Spinal cord (tissue), 10 donors: ENCODE results near the gene SSMEM1. TPM values are rescaled to one million over a fixed set of nuclear protein-coding genes. Genes with fewer than 3 reads are reported as not detected.

Source experiments
- DNase-seq, 6 donors: peaks; one replicate each; pipeline versions ENCODE4 v3.0.0 to v3.0.0-alpha.2; 2013 to 2015; ENCODE audit warnings: low spot score in 6 of 6, low read depth in 4 of 6
- H3K27ac ChIP-seq: one replicate; pipeline ENCODE4 v1.5.1; 2013; ENCODE audit warnings: low read depth, low read length, control low read depth
- H3K27me3 ChIP-seq: one replicate; pipeline ENCODE4 v1.6.1; 2013; ENCODE audit warnings: low read length; ENCODE audit not compliant: control insufficient read depth, insufficient read depth
- H3K36me3 ChIP-seq: one replicate; pipeline ENCODE4 v1.6.1; 2013; ENCODE audit warnings: low read length; ENCODE audit not compliant: control insufficient read depth, insufficient read depth
- H3K4me1 ChIP-seq: one replicate; pipeline ENCODE4 v1.6.1; 2013; ENCODE audit warnings: low read length; ENCODE audit not compliant: control insufficient read depth, insufficient read depth
- H3K4me3 ChIP-seq: one replicate; pipeline ENCODE4 v1.5.1; 2013; ENCODE audit warnings: low read depth, low read length, control low read depth
- H3K9me3 ChIP-seq: one replicate; pipeline ENCODE4 v1.6.1; 2013; ENCODE audit warnings: low read length; ENCODE audit not compliant: control insufficient read depth, insufficient read depth
- WGBS: methylation state at CpG from one replicate; pipeline ENCODE4 v1.1.5; 2013; ENCODE audit warnings: missing lambda C conversion rate; ENCODE audit not compliant: insufficient coverage; 5-methylcytosine and 5-hydroxymethylcytosine counted together
- polyA plus RNA-seq, 2 donors: library from polyadenylated mRNA; unstranded; fragments of 120-200 nt; gene quantifications; one replicate each; pipeline ENCODE4 v1.2.1, GENCODE V29; 2013; ENCODE audit not compliant: insufficient read length in 2 of 2
- total RNA-seq, 2 donors: library from RNA; depleted of rRNA in 1 of 2; stranded (reverse); fragments of 120-200 nt in 1 of 2; fragments of >200 nt in 1 of 2; gene quantifications; one replicate each; pipeline versions ENCODE4 v1.2.3 to v1.2.4, GENCODE V29; 2013 to 2014
- donor health status: healthy.

The SSMEM1 gene
- total and polyA plus RNA-seq, 4 donors = not detected

- Histone ChIP-seq H3K9me3 (no peaks in the 10 kb centered on the region), H3K36me3 (no peaks in the 10 kb centered on the region), H3K4me3 (no peak overlapping the region), H3K27me3 (no peaks in the 10 kb centered on the region), H3K4me1 (peaks cover 18% of the 10 kb centered on the region), H3K27ac (no peak overlapping the region)
- WGBS = 80% methylated on average over 1 of the region's 2 CpGs
- no peak for DNase-seq
Measured at GRCh38 chr7:130208516-130208915, 856 bp downstream of the SSMEM1 start.

- WGBS = no CpG with 5 or more reads among the region's 5 CpGs
Measured at GRCh38 chr7:130210181-130210935, 2.7 kb downstream of the SSMEM1 start.

GRCh38 chr7:130213828-130214227, 6.2 kb downstream of the SSMEM1 start:
- H3K4me3 ChIP-seq = no peak overlapping the region
- H3K27me3 ChIP-seq = no peaks in the 10 kb centered on the region
- no peaks in the 10 kb centered on the region for H3K4me1 ChIP-seq
- H3K27ac ChIP-seq = no peak overlapping the region
- no peak for DNase-seq
- WGBS = 83% methylated on average over 1 of the region's 1 CpG
- H3K36me3 ChIP-seq = no peaks in the 10 kb centered on the region
- H3K9me3 ChIP-seq = no peaks in the 10 kb centered on the region

More at GRCh38 chr7:130210181-130210935, 2.7 kb downstream of the SSMEM1 start:
- Histone ChIP-seq H3K4me1 (peaks cover 8% of the 10 kb centered on the region), H3K4me3 (no peak overlapping the region), H3K27ac (no peak overlapping the region), H3K36me3 (no peaks in the 10 kb centered on the region), H3K27me3 (no peaks in the 10 kb centered on the region), H3K9me3 (no peaks in the 10 kb centered on the region)
- no peak for DNase-seq

- no peak for DNase-seq
- Histone ChIP-seq H3K36me3 (no peaks in the 10 kb centered on the region), H3K27me3 (no peaks in the 10 kb centered on the region), H3K9me3 (no peaks in the 10 kb centered on the region), H3K27ac (no peak overlapping the region), H3K4me3 (no peak overlapping the region), H3K4me1 (no peaks in the 10 kb centered on the region)
- WGBS = 95% methylated on average over 3 of the region's 9 CpGs
Measured at GRCh38 chr7:130216025-130216424, 8.4 kb downstream of the SSMEM1 start.

DNA sequence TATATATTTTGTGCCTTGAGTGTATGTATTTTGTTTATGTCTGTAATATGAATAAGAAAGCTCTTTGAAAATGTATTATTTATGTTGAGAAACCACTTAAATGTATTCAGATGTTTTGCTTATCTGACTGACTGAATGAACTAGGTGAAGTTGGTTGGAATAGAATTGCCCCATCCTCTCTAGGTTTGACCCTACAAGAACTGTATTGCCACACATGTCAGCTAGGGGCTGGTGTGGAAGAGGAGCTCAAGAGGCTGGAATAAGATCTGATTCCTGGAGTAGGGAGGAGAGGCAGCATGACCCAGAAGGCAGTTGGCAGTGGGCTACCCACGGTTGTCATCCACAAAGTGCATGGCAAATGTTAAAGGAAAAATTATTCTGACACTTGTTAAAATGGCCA, 9.1 kb downstream of the SSMEM1 start:
- no peak for DNase-seq
- no peak overlapping the region for H3K27ac ChIP-seq
- 100% methylated on average over 1 of the region's 1 CpG for WGBS
- H3K36me3 ChIP-seq = no peaks in the 10 kb centered on the region
- no peaks in the 10 kb centered on the region for H3K9me3 ChIP-seq
- H3K27me3 ChIP-seq = no peaks in the 10 kb centered on the region
- no peaks in the 10 kb centered on the region for H3K4me1 ChIP-seq
- H3K4me3 ChIP-seq = no peak overlapping the region

GRCh38 chr7:130218806-130219620, 11.4 kb downstream of the SSMEM1 start:
- Histone ChIP-seq H3K9me3 (no peaks in the 10 kb centered on the region), H3K36me3 (no peaks in the 10 kb centered on the region), H3K4me1 (no peaks in the 10 kb centered on the region), H3K27ac (no peak overlapping the region), H3K27me3 (no peaks in the 10 kb centered on the region), H3K4me3 (no peak overlapping the region)
- no peak for DNase-seq
- WGBS = 83% methylated on average over 4 of the region's 5 CpGs

DNA sequence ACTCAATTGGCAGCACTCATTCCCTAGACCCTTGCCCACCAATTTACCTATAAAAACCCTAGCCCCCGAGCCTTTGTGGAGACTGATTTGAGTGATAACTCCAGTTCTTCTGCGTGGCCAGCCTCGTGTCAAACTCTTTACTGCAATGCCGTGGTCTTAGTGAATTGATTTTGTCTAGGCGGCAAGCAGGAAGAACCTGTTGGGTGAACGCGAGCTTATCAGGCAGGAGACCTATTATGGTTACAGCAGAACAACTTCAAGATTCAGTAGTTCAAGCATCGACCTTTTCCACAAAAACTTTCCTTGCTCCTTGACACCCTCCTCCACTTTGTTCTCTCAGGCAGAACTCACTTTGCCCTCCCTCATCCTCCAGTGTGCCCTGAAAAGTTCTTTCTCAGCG, 12.2 kb downstream of the SSMEM1 start:
- Histone ChIP-seq H3K9me3 (no peaks in the 10 kb centered on the region), H3K4me1 (no peaks in the 10 kb centered on the region), H3K36me3 (no peaks in the 10 kb centered on the region), H3K27ac (no peak overlapping the region), H3K4me3 (no peak overlapping the region), H3K27me3 (no peaks in the 10 kb centered on the region)
- DNase-seq = no peak
- 93% methylated on average over 8 of the region's 9 CpGs for WGBS

DNA sequence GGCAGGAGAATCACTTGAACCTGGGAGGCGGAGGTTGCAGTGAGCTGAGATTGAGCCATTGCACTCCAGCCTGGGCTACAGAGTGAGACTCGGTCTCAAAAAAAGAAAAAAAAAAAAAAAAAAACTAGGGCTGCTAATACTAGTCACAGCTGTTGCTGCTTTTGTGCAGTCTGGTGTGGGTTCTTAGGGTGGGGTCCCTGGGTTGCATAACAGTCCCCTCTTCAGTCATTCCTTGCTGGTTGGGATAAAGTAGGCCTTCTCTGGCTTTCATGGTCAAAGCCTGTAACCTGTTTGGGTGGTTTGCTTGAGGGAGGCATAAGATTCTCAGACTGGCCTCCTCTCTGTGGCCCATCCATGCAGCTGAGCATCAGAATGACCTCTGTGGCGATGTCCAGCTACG, 14.1 kb downstream of the SSMEM1 start:
- H3K36me3 ChIP-seq = no peaks in the 10 kb centered on the region

GRCh38 chr7:130223646-130224045, 16.0 kb downstream of the SSMEM1 start:
- Histone ChIP-seq H3K27me3 (no peaks in the 10 kb centered on the region), H3K4me3 (no peak overlapping the region), H3K9me3 (no peaks in the 10 kb centered on the region), H3K27ac (no peak overlapping the region), H3K36me3 (no peaks in the 10 kb centered on the region), H3K4me1 (no peaks in the 10 kb centered on the region)
- no peak for DNase-seq
- no CpG with 5 or more reads among the region's 1 CpG for WGBS

More for the DNA sequence above, 14.1 kb downstream of the SSMEM1 start:
- WGBS = 95% methylated on average over 4 of the region's 4 CpGs
- H3K4me1 ChIP-seq = no peaks in the 10 kb centered on the region
- no peak overlapping the region for H3K4me3 ChIP-seq
- H3K27ac ChIP-seq = no peak overlapping the region
- H3K9me3 ChIP-seq = no peaks in the 10 kb centered on the region
- H3K27me3 ChIP-seq = no peaks in the 10 kb centered on the region
- DNase-seq = no peak

DNA sequence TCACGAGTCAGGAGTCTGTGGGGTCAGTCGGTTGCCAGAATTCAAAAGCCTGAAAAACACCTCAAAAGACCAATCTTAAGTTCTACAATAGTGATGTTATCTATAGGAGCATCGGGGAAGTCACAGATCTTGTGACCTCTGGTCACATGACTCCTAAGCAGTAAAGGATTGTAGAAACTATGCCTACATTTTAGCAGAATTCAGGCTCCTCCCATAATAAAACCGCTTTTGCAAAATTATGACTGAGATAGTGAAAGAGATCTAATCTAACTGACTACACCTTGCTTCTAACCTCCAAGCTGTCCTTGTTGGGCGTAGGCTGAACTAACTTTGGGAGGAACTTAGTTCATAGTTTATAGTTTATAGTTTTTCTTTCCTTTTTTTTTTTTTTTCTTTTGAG, 16.6 kb downstream of the SSMEM1 start:
- no peak overlapping the region for H3K4me3 ChIP-seq
- no peaks in the 10 kb centered on the region for H3K36me3 ChIP-seq
- no peaks in the 10 kb centered on the region for H3K4me1 ChIP-seq
- 100% methylated on average over 2 of the region's 5 CpGs for WGBS
- H3K9me3 ChIP-seq = no peaks in the 10 kb centered on the region
- no peak for DNase-seq
- H3K27me3 ChIP-seq = no peaks in the 10 kb centered on the region
- no peak overlapping the region for H3K27ac ChIP-seq
